Right ventricle myocardium superior (tissue), 1 donor: ENCODE results near the gene ATXN1. TPM values are rescaled to one million over a fixed set of nuclear protein-coding genes. Genes with fewer than 3 reads are reported as not detected.
"Not testable (repeated sequence)": the region's sequence is repeated elsewhere in the genome, so short reads cannot be mapped to it uniquely, and the experiment has no call there.

Experiments used
- ATAC-seq: fragments of 200-7000 bp; cut with Tn5 transposase; one replicate; pipeline ENCODE4 v1.9.1; 2020; ENCODE audit warnings: mild to moderate bottlenecking; ENCODE audit not compliant: poor library complexity
- DNase-seq: peaks from one replicate; pipeline ENCODE4 v3.0.0-alpha.2; 2020
- intact Hi-C: fragments of 100-400 bp; cut with DNase I; formaldehyde crosslinking; loops from one replicate; pipeline ENCODE4 v1.11.2; 2022
- total RNA-seq: library from RNA; stranded (reverse); fragmentation: NEBNext Ultra II Directional; extraction: Animal tissue kit (Norgen Biotek cat#: 25700); gene quantifications from one replicate; pipeline ENCODE4 v1.2.1, GENCODE V29; 2021
- donor health status: DM: no; HTN: yes; CAD: no; lungs with severe emphysema.

The ATXN1 gene
- total RNA-seq, 1 donor from 2014 or later = 36.1 TPM

- intact Hi-C loops = no loop called here
- DNase-seq = no peak
- ATAC-seq = no peak
These were observed 349.1 kb downstream of the ATXN1 start for GRCh38 chr6:16412171-16412570.

GRCh38 chr6:16409531-16410441 lies 351.5 kb downstream of the ATXN1 start:
- DNase-seq (peak; percentile 71), ATAC-seq (peak; percentile 81)
- intact Hi-C loops = loop anchor here (2.0 kb wide), 1 partner anchor 77 kb away; no protein-coding TSS in a partner anchor

- no peak for DNase-seq
- intact Hi-C loops = loop anchor here (2.0 kb wide), 1 partner anchor 76 kb away; no protein-coding TSS in a partner anchor
- ATAC-seq = no peak
These were observed 352.5 kb downstream of the ATXN1 start for GRCh38 chr6:16408766-16409165.

- DNase-seq = no peak
- ATAC-seq = no peak
- intact Hi-C loops = no loop called here
These were observed 354.3 kb downstream of the ATXN1 start for GRCh38 chr6:16406966-16407365.

- intact Hi-C loops, DNase-seq, ATAC-seq: not testable (repeated sequence)
These were observed 354.7 kb downstream of the ATXN1 start for GRCh38 chr6:16406538-16406937.

- no peak for DNase-seq
- no peak for ATAC-seq
- intact Hi-C loops = no loop called here
These were observed 355.9 kb downstream of the ATXN1 start for GRCh38 chr6:16405375-16405774.

GRCh38 chr6:16404456-16404855 lies 356.8 kb downstream of the ATXN1 start:
- ATAC-seq (no peak), DNase-seq (no peak)
- intact Hi-C loops = no loop called here

GRCh38 chr6:16403831-16404230 lies 357.4 kb downstream of the ATXN1 start:
- intact Hi-C loops = no loop called here

GRCh38 chr6:16402581-16402900 lies 358.7 kb downstream of the ATXN1 start:
- intact Hi-C loops = no loop called here
- DNase-seq (no peak), ATAC-seq (no peak)

More at GRCh38 chr6:16403831-16404230, 357.4 kb downstream of the ATXN1 start:
- DNase-seq = no peak
- ATAC-seq = no peak

GRCh38 chr6:16400248-16400760 lies 361.0 kb downstream of the ATXN1 start:
- intact Hi-C loops = no loop called here
- ATAC-seq (no peak), DNase-seq (no peak)

- intact Hi-C loops = no loop called here
- DNase-seq (no peak), ATAC-seq (no peak)
These were observed 361.6 kb downstream of the ATXN1 start for GRCh38 chr6:16399695-16400094.

GRCh38 chr6:16399158-16399557 lies 362.1 kb downstream of the ATXN1 start:
- intact Hi-C loops = no loop called here
- DNase-seq (no peak), ATAC-seq (no peak)

GRCh38 chr6:16398587-16398986 lies 362.7 kb downstream of the ATXN1 start:
- intact Hi-C loops = no loop called here
- DNase-seq (no peak), ATAC-seq (no peak)

- intact Hi-C loops = no loop called here
- DNase-seq = no peak
- ATAC-seq = no peak
These were observed 363.6 kb downstream of the ATXN1 start for GRCh38 chr6:16397623-16398022.

GRCh38 chr6:16396497-16397319 lies 364.6 kb downstream of the ATXN1 start:
- ATAC-seq (no peak), DNase-seq (no peak)
- intact Hi-C loops = no loop called here

GRCh38 chr6:16394632-16395031 lies 366.6 kb downstream of the ATXN1 start:
- no peak for DNase-seq
- intact Hi-C loops = no loop called here
- ATAC-seq = no peak

GRCh38 chr6:16393326-16393725 lies 367.9 kb downstream of the ATXN1 start:
- no peak for ATAC-seq
- intact Hi-C loops = no loop called here
- no peak for DNase-seq

- intact Hi-C loops = no loop called here
- peak; percentile 81 for ATAC-seq
- DNase-seq = no peak
These were observed 369.2 kb downstream of the ATXN1 start for GRCh38 chr6:16392010-16392409.

GRCh38 chr6:16391451-16391912 lies 369.8 kb downstream of the ATXN1 start:
- intact Hi-C loops = no loop called here
- DNase-seq (no peak), ATAC-seq (no peak)
